Kidney (tissue), 14 donors: Measurements from ENCODE around the gene CLP1. TPM values are rescaled to one million over a fixed set of nuclear protein-coding genes. Genes with fewer than 3 reads are reported as not detected.

Experiments used
- DNase-seq, 5 donors: peaks; one replicate each; pipeline ENCODE4 v3.0.0-alpha.2; 2013 to 2020
- FAIRE-seq: peaks from 2 replicates; lab custom pipeline; 2012; peaks lifted over from hg19 to GRCh38; lab: Jason Lieb, UNC
- H3K27ac ChIP-seq, 2 donors: one replicate each; pipeline ENCODE4 v1.7.0; 2013; ENCODE audit warnings: low read depth in 2 of 2, low read length in 2 of 2, inconsistent platforms in 1 of 2
- H3K27me3 ChIP-seq: one replicate; pipeline ENCODE4 v1.7.1; 2013; ENCODE audit warnings: low read length, inconsistent platforms; ENCODE audit not compliant: control insufficient read depth, insufficient read depth
- H3K36me3 ChIP-seq, 3 donors: one replicate each; pipeline versions ENCODE4 v1.7.0 to v1.7.1; 2013; ENCODE audit warnings: low read length in 3 of 3, control low read depth in 1 of 3, inconsistent platforms in 1 of 3; ENCODE audit not compliant: insufficient read depth in 3 of 3, control insufficient read depth in 2 of 3
- H3K4me1 ChIP-seq, 3 donors: one replicate each; pipeline versions ENCODE4 v1.7.0 to v1.7.1; 2013; ENCODE audit warnings: low read length in 3 of 3, inconsistent platforms in 1 of 3, low read depth in 1 of 3; ENCODE audit not compliant: control insufficient read depth in 2 of 3, insufficient read depth in 2 of 3
- H3K4me3 ChIP-seq, 3 donors: one replicate each; pipeline versions ENCODE4 v1.7.0 to v1.8.1; 2013; ENCODE audit warnings: low read length in 3 of 3, control low read depth in 1 of 3, inconsistent platforms in 1 of 3
- H3K9ac ChIP-seq, 3 donors: one replicate each; pipeline versions ENCODE4 v1.7.0 to v1.7.1; 2013; ENCODE audit warnings: low read length in 3 of 3, control low read depth in 1 of 3, inconsistent platforms in 1 of 3
- H3K9me3 ChIP-seq, 3 donors: one replicate each; pipeline versions ENCODE4 v1.7.0 to v1.7.1; 2013; ENCODE audit warnings: low read length in 3 of 3, control low read depth in 1 of 3, inconsistent platforms in 1 of 3; ENCODE audit not compliant: control insufficient read depth in 2 of 3, insufficient read depth in 1 of 3
- intact Hi-C: fragments of 100-400 bp; cut with DNase I; formaldehyde crosslinking; loops from one replicate; pipeline ENCODE4 v1.11.1; 2022
- polyA plus RNA-seq: library from polyadenylated mRNA; stranded (reverse); fragments of 350-450 nt; fragmentation: Illumina TruSeq; extraction: RNeasy Lipid Tissue Mini Kit (QIAGEN cat#74804); gene quantifications from one replicate; pipeline ENCODE4 v1.2.3, GENCODE V29; 2014; ENCODE audit warnings: low read depth, low replicate concordance; ENCODE audit not compliant: insufficient read depth
- total RNA-seq: library from RNA; stranded (reverse); fragmentation: NEBNext Ultra II Directional; extraction: Animal tissue kit (Norgen Biotek cat#: 25700); gene quantifications from one replicate; pipeline ENCODE4 v1.2.1, GENCODE V29; 2021
- TF ChIP-seq, protein P1 (sequence below): IDR thresholded peaks from 3 replicates; pipeline ENCODE4 v1.5.1; 2012; ENCODE audit warnings: mild to moderate bottlenecking, moderate library complexity, borderline replicate concordance; ENCODE audit not compliant: insufficient read depth; ENCODE audit errors: extremely low read depth
- donor health status: control.
- donor health status: control.
- donor health status: control.
- donor health status: control.
- donor health status: control.
- donor health status: DM: yes; HTN: yes; CAD: no.
- donor health status: Normal renal cell carcinoma (clear cell type).

CLP1 gene
- total and polyA plus RNA-seq, 2 donors from 2014 or later = 8.5 to 12.2 TPM

GRCh38 chr11:57639321-57640067 lies 18.1 kb upstream of the CLP1 start:
- FAIRE-seq = no peak
- peak overlapping the region in 1 of 2 donors; percentile 48 for H3K27ac ChIP-seq

GRCh38 chr11:57640068-57640800 lies 17.3 kb upstream of the CLP1 start:
- intact Hi-C loops = loop anchor here (5.0 kb wide), 1 partner anchor 183 kb away; no protein-coding TSS in a partner anchor
- peaks cover 0 to 15% (median 0%) of the 10 kb centered on the region in 3 donors for H3K4me1 ChIP-seq

More at GRCh38 chr11:57639321-57640067, 18.1 kb upstream of the CLP1 start:
- Histone ChIP-seq H3K9ac (peak overlapping the region in 2 of 3 donors; percentile 82 to 98), H3K4me1 (peaks cover 0 to 12% (median 0%) of the 10 kb centered on the region in 3 donors), H3K27me3 (no peaks in the 10 kb centered on the region), H3K4me3 (peak overlapping the region; percentile 79 to 99 (median 93)), H3K36me3 (no peaks in the 10 kb centered on the region), H3K9me3 (no peaks in the 10 kb centered on the region)
- intact Hi-C loops = loop anchor here (5.0 kb wide), 1 partner anchor 182 kb away; no protein-coding TSS in a partner anchor
- TF ChIP-seq, protein P1, sequence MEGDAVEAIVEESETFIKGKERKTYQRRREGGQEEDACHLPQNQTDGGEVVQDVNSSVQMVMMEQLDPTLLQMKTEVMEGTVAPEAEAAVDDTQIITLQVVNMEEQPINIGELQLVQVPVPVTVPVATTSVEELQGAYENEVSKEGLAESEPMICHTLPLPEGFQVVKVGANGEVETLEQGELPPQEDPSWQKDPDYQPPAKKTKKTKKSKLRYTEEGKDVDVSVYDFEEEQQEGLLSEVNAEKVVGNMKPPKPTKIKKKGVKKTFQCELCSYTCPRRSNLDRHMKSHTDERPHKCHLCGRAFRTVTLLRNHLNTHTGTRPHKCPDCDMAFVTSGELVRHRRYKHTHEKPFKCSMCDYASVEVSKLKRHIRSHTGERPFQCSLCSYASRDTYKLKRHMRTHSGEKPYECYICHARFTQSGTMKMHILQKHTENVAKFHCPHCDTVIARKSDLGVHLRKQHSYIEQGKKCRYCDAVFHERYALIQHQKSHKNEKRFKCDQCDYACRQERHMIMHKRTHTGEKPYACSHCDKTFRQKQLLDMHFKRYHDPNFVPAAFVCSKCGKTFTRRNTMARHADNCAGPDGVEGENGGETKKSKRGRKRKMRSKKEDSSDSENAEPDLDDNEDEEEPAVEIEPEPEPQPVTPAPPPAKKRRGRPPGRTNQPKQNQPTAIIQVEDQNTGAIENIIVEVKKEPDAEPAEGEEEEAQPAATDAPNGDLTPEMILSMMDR = no peak
- peak in 4 of 5 donors; percentile 98 to 99 (median 99) for DNase-seq

DNA sequence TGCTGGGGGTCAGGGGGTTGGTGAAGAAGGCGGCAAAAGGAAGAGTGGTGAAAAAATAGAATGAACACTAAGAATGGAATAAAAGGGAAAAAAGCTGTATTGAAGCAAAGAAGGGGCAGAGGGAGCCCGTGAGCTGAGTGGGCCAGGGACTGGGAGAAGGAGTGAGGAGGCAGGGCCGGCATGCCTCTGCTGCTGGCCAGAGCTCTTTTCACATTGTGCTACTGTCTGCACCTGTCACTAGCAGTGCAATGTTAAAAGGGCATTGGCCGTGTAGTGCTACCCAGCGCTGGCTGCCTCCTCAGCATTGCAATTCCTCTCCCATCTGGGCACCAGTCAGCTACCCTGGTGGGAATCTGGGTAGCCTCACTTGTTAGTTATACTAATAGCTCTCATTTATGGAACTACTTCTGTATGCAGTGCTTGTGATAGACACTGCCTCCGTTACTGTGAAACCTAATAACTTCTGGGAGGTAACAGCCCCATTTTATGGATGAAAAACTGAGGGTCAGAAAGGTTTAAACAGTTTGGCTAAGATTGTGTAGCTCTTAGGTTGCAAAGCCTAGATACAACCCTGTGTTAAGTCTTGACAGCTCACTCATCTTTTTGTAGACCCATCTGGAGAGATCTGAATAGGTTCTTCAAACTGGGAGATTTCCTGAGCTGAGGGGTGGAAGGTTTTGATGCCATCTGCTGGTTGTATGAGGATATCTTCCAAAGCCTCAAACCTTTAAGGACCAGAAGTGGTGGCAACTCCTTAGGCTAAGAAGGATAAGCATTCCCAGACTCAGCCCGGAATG lies 16.4 kb upstream of the CLP1 start:
- Histone ChIP-seq H3K27me3 (no peaks in the 10 kb centered on the region), H3K9me3 (no peaks in the 10 kb centered on the region), H3K4me1 (peaks cover 0 to 20% (median 0%) of the 10 kb centered on the region in 3 donors), H3K9ac (no peak overlapping the region), H3K27ac (no peak overlapping the region), H3K4me3 (no peak overlapping the region), H3K36me3 (no peaks in the 10 kb centered on the region)
- intact Hi-C loops = loop anchor here (5.0 kb wide), 1 partner anchor 184 kb away; no protein-coding TSS in a partner anchor
- DNase-seq (peak in 3 of 5 donors; percentile 23 to 76 (median 48)), FAIRE-seq (no peak)
- TF ChIP-seq, protein P1 = peak; percentile 53

More at GRCh38 chr11:57640068-57640800, 17.3 kb upstream of the CLP1 start:
- no peak for DNase-seq
- Histone ChIP-seq H3K9ac (no peak overlapping the region), H3K27me3 (no peaks in the 10 kb centered on the region), H3K9me3 (no peaks in the 10 kb centered on the region), H3K36me3 (no peaks in the 10 kb centered on the region), H3K4me3 (peak overlapping the region in 1 of 3 donors; percentile 79), H3K27ac (peak overlapping the region in 1 of 2 donors; percentile 48)
- no peak for FAIRE-seq
- TF ChIP-seq, protein P1 = no peak
